T-helper 17 cell (primary cell): ENCODE results near the gene RIMBP2. TPM values are rescaled to one million over a fixed set of nuclear protein-coding genes. Genes with fewer than 3 reads are reported as not detected.

Experiments
- ATAC-seq: fragments of 150-1000 bp; cut with Tn5 transposase; 2 replicates; pipeline ENCODE4 v1.10.0; 2021; ENCODE audit warnings: mild to moderate bottlenecking, moderate library complexity
- DNase-seq, 3 donors: peaks; one replicate each; pipeline versions ENCODE4 v3.0.0 to v3.0.0-alpha.2; 2020 to 2021
- H3K9me3 ChIP-seq: one replicate; pipeline ENCODE4 v1.7.0; 2013; ENCODE audit warnings: low read length, mild to moderate bottlenecking; ENCODE audit not compliant: control insufficient read depth, poor library complexity, severe bottlenecking
- H3K27ac Mint-ChIP-seq: one replicate; pipeline ENCODE4 v1.8.0; 2022; ENCODE audit warnings: mild to moderate bottlenecking, moderate library complexity, mixed read lengths
- H3K27me3 Mint-ChIP-seq: one replicate; pipeline ENCODE4 v1.8.0; 2022; ENCODE audit warnings: mixed read lengths
- H3K36me3 Mint-ChIP-seq: one replicate; pipeline ENCODE4 v1.8.0; 2022; ENCODE audit warnings: low read depth, mixed read lengths
- H3K4me1 Mint-ChIP-seq: one replicate; pipeline ENCODE4 v1.8.0; 2022; ENCODE audit warnings: mild to moderate bottlenecking, mixed read lengths
- H3K4me3 Mint-ChIP-seq: one replicate; pipeline ENCODE4 v1.8.0; 2022; ENCODE audit warnings: mild to moderate bottlenecking, moderate library complexity, mixed read lengths
- total RNA-seq, 4 donors: library from RNA in 2 of 4; stranded (reverse) in 2 of 4; gene quantifications; one replicate each; pipeline ENCODE4 v1.2.3 and lab custom pipeline; 2022 to 2026

The RIMBP2 gene
- total RNA-seq, 2 donors from 2014 or later = not detected

DNA sequence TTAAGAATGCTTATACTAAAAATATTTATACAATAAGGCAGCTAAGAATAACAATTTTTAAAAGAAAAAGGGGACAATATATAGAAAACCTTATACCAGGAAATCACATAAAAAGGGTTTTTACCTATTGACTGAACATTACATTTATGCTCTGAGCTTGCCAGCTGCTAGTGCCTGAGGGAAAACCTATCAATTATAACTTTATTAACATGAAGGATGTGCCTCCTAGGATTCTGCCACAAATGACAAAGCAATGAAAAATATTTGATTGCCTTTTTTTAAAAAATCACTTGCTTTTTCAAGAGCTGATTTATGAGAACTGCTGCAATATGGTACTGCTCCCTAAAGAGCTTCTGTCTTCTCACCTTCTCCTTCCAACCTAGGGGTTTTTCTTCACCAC, 185.7 kb downstream of the RIMBP2 start:
- no peak for ATAC-seq
- Mint-ChIP-seq H3K27ac (no peak overlapping the region), H3K4me3 (no peak overlapping the region), H3K4me1 (no peaks in the 10 kb centered on the region), H3K36me3 (no peaks in the 10 kb centered on the region), H3K27me3 (no peaks in the 10 kb centered on the region)
- no peaks in the 10 kb centered on the region for H3K9me3 ChIP-seq
- no peak for DNase-seq

- DNase-seq (no peak), ATAC-seq (no peak)
- Mint-ChIP-seq H3K27ac (no peak overlapping the region), H3K36me3 (no peaks in the 10 kb centered on the region), H3K27me3 (no peaks in the 10 kb centered on the region), H3K4me1 (no peaks in the 10 kb centered on the region), H3K4me3 (no peak overlapping the region)
- no peaks in the 10 kb centered on the region for H3K9me3 ChIP-seq
Measured at GRCh38 chr12:130529781-130530180, 186.3 kb downstream of the RIMBP2 start.

GRCh38 chr12:130527239-130527638, 188.9 kb downstream of the RIMBP2 start:
- Mint-ChIP-seq H3K36me3 (no peaks in the 10 kb centered on the region), H3K27me3 (peaks cover under 1% of the 10 kb centered on the region), H3K27ac (no peak overlapping the region), H3K4me3 (no peak overlapping the region), H3K4me1 (no peaks in the 10 kb centered on the region)
- H3K9me3 ChIP-seq = no peaks in the 10 kb centered on the region
- DNase-seq (no peak), ATAC-seq (no peak)

GRCh38 chr12:130526813-130527212, 189.3 kb downstream of the RIMBP2 start:
- Mint-ChIP-seq H3K27ac (no peak overlapping the region), H3K4me3 (no peak overlapping the region), H3K4me1 (no peaks in the 10 kb centered on the region), H3K27me3 (peaks cover 5% of the 10 kb centered on the region), H3K36me3 (no peaks in the 10 kb centered on the region)
- ATAC-seq (no peak), DNase-seq (no peak)
- no peaks in the 10 kb centered on the region for H3K9me3 ChIP-seq

- H3K4me1 Mint-ChIP-seq = no peaks in the 10 kb centered on the region
- H3K27me3 Mint-ChIP-seq = peaks cover 6% of the 10 kb centered on the region
- no peak overlapping the region for H3K4me3 Mint-ChIP-seq
- no peaks in the 10 kb centered on the region for H3K9me3 ChIP-seq
- no peaks in the 10 kb centered on the region for H3K36me3 Mint-ChIP-seq
- ATAC-seq = no peak
- no peak overlapping the region for H3K27ac Mint-ChIP-seq
- DNase-seq = no peak
Measured at GRCh38 chr12:130525384-130526172, 190.5 kb downstream of the RIMBP2 start.

- no peak for DNase-seq
- Mint-ChIP-seq H3K27ac (no peak overlapping the region), H3K27me3 (peaks cover 6% of the 10 kb centered on the region), H3K4me1 (no peaks in the 10 kb centered on the region), H3K4me3 (no peak overlapping the region), H3K36me3 (no peaks in the 10 kb centered on the region)
- no peaks in the 10 kb centered on the region for H3K9me3 ChIP-seq
- no peak for ATAC-seq
Measured at GRCh38 chr12:130524759-130525158, 191.3 kb downstream of the RIMBP2 start.

GRCh38 chr12:130523863-130524614, 192.1 kb downstream of the RIMBP2 start:
- H3K9me3 ChIP-seq = no peaks in the 10 kb centered on the region
- no peak for ATAC-seq
- peaks cover 6% of the 10 kb centered on the region for H3K27me3 Mint-ChIP-seq
- H3K4me3 Mint-ChIP-seq = no peak overlapping the region
- H3K36me3 Mint-ChIP-seq = no peaks in the 10 kb centered on the region
- no peak for DNase-seq
- H3K4me1 Mint-ChIP-seq = no peaks in the 10 kb centered on the region
- H3K27ac Mint-ChIP-seq = no peak overlapping the region

DNA sequence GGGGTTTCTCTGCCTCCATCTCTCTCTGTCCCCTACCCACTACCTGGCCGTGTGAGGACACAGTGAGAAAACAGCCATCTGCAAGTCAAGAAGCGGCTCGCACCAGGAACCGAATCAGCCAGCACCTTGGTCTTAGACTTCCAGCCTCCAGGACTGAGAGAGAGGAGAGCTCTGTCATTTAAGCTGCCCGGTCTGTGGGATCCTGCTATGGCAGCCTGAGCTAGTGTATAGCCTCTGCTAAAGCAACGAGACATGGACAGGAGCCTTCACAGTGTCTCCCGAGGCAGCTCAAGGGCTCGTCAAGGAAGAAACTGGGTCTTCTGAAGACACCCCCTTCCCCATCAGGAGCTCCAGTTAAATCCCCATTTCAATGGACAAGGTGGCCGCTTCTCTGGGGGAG, 192.9 kb downstream of the RIMBP2 start:
- Mint-ChIP-seq H3K4me3 (no peak overlapping the region), H3K36me3 (no peaks in the 10 kb centered on the region), H3K27ac (no peak overlapping the region), H3K27me3 (peaks cover 6% of the 10 kb centered on the region), H3K4me1 (no peaks in the 10 kb centered on the region)
- DNase-seq (no peak), ATAC-seq (no peak)
- H3K9me3 ChIP-seq = no peaks in the 10 kb centered on the region

GRCh38 chr12:130522244-130522834, 193.8 kb downstream of the RIMBP2 start:
- Mint-ChIP-seq H3K36me3 (no peaks in the 10 kb centered on the region), H3K4me3 (no peak overlapping the region), H3K27ac (no peak overlapping the region), H3K4me1 (no peaks in the 10 kb centered on the region), H3K27me3 (peaks cover 6% of the 10 kb centered on the region)
- DNase-seq (no peak), ATAC-seq (no peak)
- no peaks in the 10 kb centered on the region for H3K9me3 ChIP-seq

- no peak for DNase-seq
- no peak overlapping the region for H3K27ac Mint-ChIP-seq
- H3K9me3 ChIP-seq = no peaks in the 10 kb centered on the region
- ATAC-seq = no peak
- H3K36me3 Mint-ChIP-seq = no peaks in the 10 kb centered on the region
- peaks cover 6% of the 10 kb centered on the region for H3K27me3 Mint-ChIP-seq
- H3K4me1 Mint-ChIP-seq = no peaks in the 10 kb centered on the region
- no peak overlapping the region for H3K4me3 Mint-ChIP-seq
Measured at GRCh38 chr12:130521375-130522124, 194.5 kb downstream of the RIMBP2 start.

DNA sequence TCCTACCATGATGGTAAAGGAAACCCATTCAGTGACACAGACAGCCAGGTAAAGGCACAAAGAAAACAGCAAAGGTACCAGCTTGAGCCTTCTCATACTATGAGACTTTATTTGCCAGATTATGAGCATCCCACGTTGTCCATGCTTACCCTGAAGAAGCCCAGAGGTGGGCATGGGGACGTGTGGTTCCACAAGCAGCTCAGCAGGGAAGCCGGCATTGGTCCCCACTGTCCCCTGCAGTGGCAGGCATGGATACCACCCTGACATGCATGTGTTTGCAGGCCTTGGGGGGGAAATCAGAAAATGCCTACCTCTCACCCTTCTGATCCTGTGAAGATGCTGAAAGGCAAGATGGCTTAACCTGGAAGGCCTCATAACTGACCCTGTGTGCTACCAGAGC, 195.3 kb downstream of the RIMBP2 start:
- no peaks in the 10 kb centered on the region for H3K9me3 ChIP-seq
- DNase-seq (no peak), ATAC-seq (no peak)
- Mint-ChIP-seq H3K36me3 (no peaks in the 10 kb centered on the region), H3K27ac (no peak overlapping the region), H3K27me3 (peaks cover 6% of the 10 kb centered on the region), H3K4me3 (no peak overlapping the region), H3K4me1 (no peaks in the 10 kb centered on the region)

- H3K9me3 ChIP-seq = no peaks in the 10 kb centered on the region
- Mint-ChIP-seq H3K27me3 (peaks cover 6% of the 10 kb centered on the region), H3K36me3 (no peaks in the 10 kb centered on the region), H3K27ac (no peak overlapping the region), H3K4me1 (no peaks in the 10 kb centered on the region), H3K4me3 (no peak overlapping the region)
- DNase-seq (no peak), ATAC-seq (no peak)
Measured at GRCh38 chr12:130517588-130517987, 198.5 kb downstream of the RIMBP2 start.

- Mint-ChIP-seq H3K4me3 (no peak overlapping the region), H3K27me3 (no peaks in the 10 kb centered on the region), H3K27ac (no peak overlapping the region)
Measured at GRCh38 chr12:130514149-130514551, 201.9 kb downstream of the RIMBP2 start.

More at GRCh38 chr12:130514149-130514551, 201.9 kb downstream of the RIMBP2 start:
- ATAC-seq (no peak), DNase-seq (no peak)
- no peaks in the 10 kb centered on the region for H3K4me1 Mint-ChIP-seq
- no peaks in the 10 kb centered on the region for H3K9me3 ChIP-seq
- no peaks in the 10 kb centered on the region for H3K36me3 Mint-ChIP-seq
